Kidney epithelial cell (primary cell): Measurements from ENCODE around the gene C2CD4D. TPM values are rescaled to one million over a fixed set of nuclear protein-coding genes. Genes with fewer than 3 reads are reported as not detected.

Experiments
- DNase-seq: peaks from one replicate; pipeline ENCODE4 v3.0.0-alpha.2; 2010; ENCODE audit warnings: low read depth
- H3K27me3 ChIP-seq: 2 replicates; pipeline ENCODE4 v1.6.0; 2011; ENCODE audit warnings: low read length; ENCODE audit not compliant: control insufficient read depth, insufficient read depth
- H3K36me3 ChIP-seq: 2 replicates; pipeline ENCODE4 v1.5.1; 2011; ENCODE audit warnings: low read length; ENCODE audit not compliant: control insufficient read depth, insufficient read depth
- H3K4me3 ChIP-seq: 2 replicates; pipeline ENCODE4 v1.5.1; 2011; ENCODE audit warnings: low read depth, mild to moderate bottlenecking, control low read depth, low read length
- CTCF ChIP-seq: IDR thresholded peaks from 2 replicates; pipeline ENCODE4 v1.5.1; 2011; ENCODE audit warnings: mild to moderate bottlenecking, moderate library complexity, low read length, control low read depth, inconsistent platforms; ENCODE audit not compliant: insufficient read depth, poor library complexity, severe bottlenecking
- total RNA-seq: library from RNA; depleted of rRNA; stranded (reverse); fragments of >200 nt; gene quantifications from 2 replicates; pipeline ENCODE4 v1.2.3, GENCODE V29; 2015

The C2CD4D gene
- total RNA-seq, 1 donor from 2014 or later = 1.3 TPM

- Histone ChIP-seq H3K36me3 (no peaks in the 10 kb centered on the region), H3K27me3 (no peaks in the 10 kb centered on the region), H3K4me3 (no peak overlapping the region)
- no peak for DNase-seq
- TF ChIP-seq CTCF = no peak
Measured at GRCh38 chr1:151823175-151823574, 16.4 kb downstream of the C2CD4D start.

- TF ChIP-seq CTCF = no peak
- peaks cover 1% of the 10 kb centered on the region for H3K27me3 ChIP-seq
- DNase-seq = no peak
- H3K4me3 ChIP-seq = no peak overlapping the region
- no peaks in the 10 kb centered on the region for H3K36me3 ChIP-seq
Measured at GRCh38 chr1:151822404-151822803, 17.2 kb downstream of the C2CD4D start.

- Histone ChIP-seq H3K36me3 (no peaks in the 10 kb centered on the region), H3K27me3 (peaks cover 4% of the 10 kb centered on the region), H3K4me3 (no peak overlapping the region)
- no peak for TF ChIP-seq CTCF
- DNase-seq = no peak
Measured at GRCh38 chr1:151820940-151821339, 18.7 kb downstream of the C2CD4D start.

GRCh38 chr1:151819976-151820623 lies 19.5 kb downstream of the C2CD4D start:
- TF ChIP-seq CTCF = no peak
- H3K27me3 ChIP-seq = peaks cover 5% of the 10 kb centered on the region
- no peak for DNase-seq
- no peaks in the 10 kb centered on the region for H3K36me3 ChIP-seq
- H3K4me3 ChIP-seq = no peak overlapping the region

- no peaks in the 10 kb centered on the region for H3K36me3 ChIP-seq
- TF ChIP-seq CTCF = no peak
- DNase-seq = no peak
- no peak overlapping the region for H3K4me3 ChIP-seq
- peaks cover 11% of the 10 kb centered on the region for H3K27me3 ChIP-seq
Measured at GRCh38 chr1:151819227-151819835, 20.3 kb downstream of the C2CD4D start.

GRCh38 chr1:151817353-151817730 lies 22.3 kb downstream of the C2CD4D start:
- no peaks in the 10 kb centered on the region for H3K36me3 ChIP-seq
- DNase-seq = no peak
- no peak overlapping the region for H3K4me3 ChIP-seq
- TF ChIP-seq CTCF = no peak
- peaks cover 16% of the 10 kb centered on the region for H3K27me3 ChIP-seq
